ENCODE data around the gene PKHD1.

DNA sequence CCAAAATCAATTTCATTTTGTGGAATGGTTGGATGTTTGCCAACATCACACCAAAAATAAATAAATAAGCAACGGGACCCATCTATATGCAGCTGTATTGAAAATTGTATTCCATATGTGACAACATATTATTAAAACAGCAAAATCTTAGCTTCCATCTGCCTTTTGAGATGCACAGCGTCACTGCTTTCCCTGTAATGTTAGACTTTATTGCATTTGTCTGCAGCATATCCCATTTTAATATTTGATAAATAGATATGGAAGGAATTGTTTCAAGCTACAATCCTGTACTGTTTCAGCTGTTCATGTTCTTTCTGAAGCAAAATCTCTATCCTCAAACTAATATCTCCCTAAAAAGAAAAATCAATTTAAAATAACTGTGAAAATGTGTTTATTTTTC, 509.1 kb downstream of the PKHD1 start:
- no peak for TF ChIP-seq POLR2A (IDR thresholded peaks at IDR 0.05)
- TF ChIP-seq, protein P1, sequence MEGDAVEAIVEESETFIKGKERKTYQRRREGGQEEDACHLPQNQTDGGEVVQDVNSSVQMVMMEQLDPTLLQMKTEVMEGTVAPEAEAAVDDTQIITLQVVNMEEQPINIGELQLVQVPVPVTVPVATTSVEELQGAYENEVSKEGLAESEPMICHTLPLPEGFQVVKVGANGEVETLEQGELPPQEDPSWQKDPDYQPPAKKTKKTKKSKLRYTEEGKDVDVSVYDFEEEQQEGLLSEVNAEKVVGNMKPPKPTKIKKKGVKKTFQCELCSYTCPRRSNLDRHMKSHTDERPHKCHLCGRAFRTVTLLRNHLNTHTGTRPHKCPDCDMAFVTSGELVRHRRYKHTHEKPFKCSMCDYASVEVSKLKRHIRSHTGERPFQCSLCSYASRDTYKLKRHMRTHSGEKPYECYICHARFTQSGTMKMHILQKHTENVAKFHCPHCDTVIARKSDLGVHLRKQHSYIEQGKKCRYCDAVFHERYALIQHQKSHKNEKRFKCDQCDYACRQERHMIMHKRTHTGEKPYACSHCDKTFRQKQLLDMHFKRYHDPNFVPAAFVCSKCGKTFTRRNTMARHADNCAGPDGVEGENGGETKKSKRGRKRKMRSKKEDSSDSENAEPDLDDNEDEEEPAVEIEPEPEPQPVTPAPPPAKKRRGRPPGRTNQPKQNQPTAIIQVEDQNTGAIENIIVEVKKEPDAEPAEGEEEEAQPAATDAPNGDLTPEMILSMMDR (IDR thresholded peaks at IDR 0.05): no peak

All from suprapubic skin (tissue), 3 donors.